HG03521 (cell line): ENCODE measurements around the gene TBC1D13.
"Not testable (repeated sequence)": the region's sequence is repeated elsewhere in the genome, so short reads cannot be mapped to it uniquely, and the experiment has no call there.

Experiments
- ATAC-seq: cut with Tn5 transposase; IDR thresholded peaks from one replicate; pipeline ENCODE4 v1.9.1; 2021; ENCODE audit warnings: mild to moderate bottlenecking, moderate library complexity; ENCODE audit not compliant: unreplicated experiment

The TBC1D13 gene

GRCh38 chr9:128843171-128843570, 56.1 kb downstream of the TBC1D13 start:
- ATAC-seq: not testable (repeated sequence)

GRCh38 chr9:128845186-128845931, 58.3 kb downstream of the TBC1D13 start:
- no peak for ATAC-seq

- ATAC-seq: no peak
Observed at GRCh38 chr9:128846680-128847030, 59.6 kb downstream of the TBC1D13 start.

- no peak for ATAC-seq
Observed at GRCh38 chr9:128847803-128848202, 60.8 kb downstream of the TBC1D13 start.

- not testable (repeated sequence) for ATAC-seq
Observed at GRCh38 chr9:128851024-128851423, 64.0 kb downstream of the TBC1D13 start.

- ATAC-seq: not testable (repeated sequence)
Observed at GRCh38 chr9:128851779-128852600, 64.9 kb downstream of the TBC1D13 start.

GRCh38 chr9:128852646-128853045, 65.6 kb downstream of the TBC1D13 start:
- ATAC-seq: not testable (repeated sequence)

GRCh38 chr9:128854454-128854853, 67.4 kb downstream of the TBC1D13 start:
- not testable (repeated sequence) for ATAC-seq

- ATAC-seq: not testable (repeated sequence)
Observed at GRCh38 chr9:128858476-128858875, 71.4 kb downstream of the TBC1D13 start.
